SIG-M5 treated with dmso at 0.1 percent for 504 hours (cell line): ENCODE results near the gene TLK1.
A peak's percentile ranks its signal among the peaks of the same experiment; 100 is the strongest.

Source experiments
- DNase-seq: peaks from one replicate; lab custom pipeline; 2025; ENCODE audit not compliant: unreplicated experiment; lab: John Stamatoyannopoulos, UW

TLK1 gene

DNA sequence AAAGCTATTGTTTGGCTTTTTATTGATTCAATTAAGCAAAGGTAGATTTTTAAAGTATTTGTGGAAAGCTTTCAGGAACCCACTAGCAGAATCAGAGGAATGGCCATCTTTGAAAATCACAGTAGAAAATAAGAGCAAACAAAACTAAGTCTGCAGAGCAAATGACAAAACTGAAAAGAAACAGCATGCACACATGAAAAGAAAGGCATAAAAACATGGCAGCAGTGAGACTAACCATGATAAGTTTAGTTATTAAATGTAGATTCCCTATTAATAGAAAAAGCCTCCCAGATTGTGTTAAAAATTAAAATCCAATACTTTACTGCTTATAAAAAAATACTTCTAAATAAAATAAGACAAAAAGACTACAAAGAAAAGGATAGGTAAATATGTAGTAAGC is 9.1 kb upstream of the TLK1 start:
- no peak for DNase-seq

GRCh38 chr2:171169333-171169732 is 8.6 kb upstream of the TLK1 start:
- DNase-seq: no peak

DNA sequence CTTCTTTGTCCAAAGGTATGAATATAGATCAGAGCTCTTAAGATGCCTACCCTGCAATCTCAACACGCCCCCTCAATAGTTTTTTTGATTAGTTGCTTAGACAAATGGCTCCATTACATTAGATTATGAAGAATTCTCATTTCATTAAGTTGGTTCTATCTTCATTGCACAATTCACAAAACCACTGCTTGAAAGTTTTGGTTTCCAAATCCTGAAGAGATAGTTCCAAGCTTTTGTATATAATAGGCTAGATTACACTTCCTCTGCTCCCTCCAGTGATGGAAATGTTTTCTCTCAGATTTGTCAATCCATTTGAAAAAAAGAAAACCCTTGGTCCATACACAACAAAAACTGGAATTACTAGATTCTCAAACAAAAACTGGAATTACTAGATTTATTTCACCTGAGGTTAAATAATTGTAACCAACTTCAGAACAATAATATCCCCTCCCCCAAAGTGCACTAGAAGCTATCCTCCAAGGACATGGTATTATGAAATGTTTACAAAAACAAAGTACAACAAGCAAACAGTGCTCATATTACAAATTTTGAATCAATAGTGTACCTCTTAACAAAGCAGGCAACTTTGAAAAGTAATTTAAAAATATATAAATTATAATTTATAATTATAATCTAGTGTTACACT is 6.8 kb upstream of the TLK1 start:
- no peak for DNase-seq

DNA sequence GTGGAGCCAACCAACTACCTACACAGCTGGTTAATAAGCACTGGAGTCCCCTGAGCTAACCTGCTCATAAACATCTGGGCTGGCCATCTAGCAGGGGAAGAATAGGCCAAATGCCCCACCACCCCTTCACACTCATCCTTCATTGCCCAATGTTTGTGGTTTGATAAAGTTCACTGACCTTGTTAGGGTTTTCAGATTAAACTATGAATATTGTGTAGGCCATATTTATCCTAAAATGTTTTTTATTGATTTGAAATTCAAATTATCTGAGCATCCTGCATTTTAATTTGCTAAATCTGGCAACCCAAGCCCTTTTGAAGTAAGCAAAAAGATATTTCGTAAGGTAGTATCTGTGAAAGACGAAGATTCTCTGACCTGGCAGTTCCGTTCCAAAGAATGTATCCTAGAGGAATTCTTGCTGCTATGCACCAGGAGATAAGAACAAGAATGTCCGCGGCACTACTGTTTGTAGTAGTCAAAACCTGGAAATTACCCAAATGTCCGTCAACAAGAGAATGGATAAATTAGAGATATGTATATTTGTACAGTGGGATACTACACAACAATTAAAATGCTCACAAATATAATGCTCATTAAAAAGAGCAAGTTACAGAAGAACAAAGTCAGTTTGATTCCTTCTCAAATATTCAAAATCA is 5.8 kb upstream of the TLK1 start:
- no peak for DNase-seq

DNA sequence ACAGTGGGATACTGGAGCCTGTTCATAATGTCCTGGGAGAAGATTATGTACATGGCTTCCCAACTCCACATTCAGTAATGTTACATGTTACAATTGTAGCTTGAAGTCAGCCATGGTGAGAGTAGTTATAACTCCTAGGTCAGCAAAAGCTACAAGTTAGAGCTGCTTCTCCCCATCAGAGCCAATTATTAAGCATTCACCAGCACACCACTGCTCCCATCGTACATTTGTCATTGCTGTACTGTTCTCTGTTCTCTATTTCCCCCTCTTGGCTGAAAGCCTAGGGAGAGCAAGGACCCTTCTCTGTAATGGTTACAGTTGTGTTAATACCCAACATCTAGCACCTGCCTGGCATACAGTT is 5.3 kb upstream of the TLK1 start:
- DNase-seq: no peak

DNA sequence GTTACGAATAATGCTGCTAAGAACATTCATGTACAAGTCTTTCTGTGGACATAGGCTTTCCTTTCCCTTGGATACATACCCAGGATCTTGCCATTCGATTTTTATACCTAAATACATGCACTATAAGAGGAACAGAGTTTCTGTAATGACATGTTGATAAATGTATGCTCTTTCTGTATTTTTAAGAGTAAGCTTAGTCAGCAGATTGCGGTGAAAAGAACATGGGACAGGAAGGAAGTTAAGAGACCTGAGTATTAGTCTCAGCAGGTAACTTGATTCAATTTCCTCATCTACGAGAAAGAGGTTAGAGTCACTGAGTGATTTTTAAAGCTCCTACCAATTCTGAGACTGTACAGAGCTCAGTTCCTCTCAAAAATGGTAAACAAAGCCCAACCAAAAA is 2.6 kb upstream of the TLK1 start:
- no peak for DNase-seq

- peak; percentile 22 for DNase-seq
These were observed 2.0 kb upstream of the TLK1 start for GRCh38 chr2:171162522-171163197.

DNA sequence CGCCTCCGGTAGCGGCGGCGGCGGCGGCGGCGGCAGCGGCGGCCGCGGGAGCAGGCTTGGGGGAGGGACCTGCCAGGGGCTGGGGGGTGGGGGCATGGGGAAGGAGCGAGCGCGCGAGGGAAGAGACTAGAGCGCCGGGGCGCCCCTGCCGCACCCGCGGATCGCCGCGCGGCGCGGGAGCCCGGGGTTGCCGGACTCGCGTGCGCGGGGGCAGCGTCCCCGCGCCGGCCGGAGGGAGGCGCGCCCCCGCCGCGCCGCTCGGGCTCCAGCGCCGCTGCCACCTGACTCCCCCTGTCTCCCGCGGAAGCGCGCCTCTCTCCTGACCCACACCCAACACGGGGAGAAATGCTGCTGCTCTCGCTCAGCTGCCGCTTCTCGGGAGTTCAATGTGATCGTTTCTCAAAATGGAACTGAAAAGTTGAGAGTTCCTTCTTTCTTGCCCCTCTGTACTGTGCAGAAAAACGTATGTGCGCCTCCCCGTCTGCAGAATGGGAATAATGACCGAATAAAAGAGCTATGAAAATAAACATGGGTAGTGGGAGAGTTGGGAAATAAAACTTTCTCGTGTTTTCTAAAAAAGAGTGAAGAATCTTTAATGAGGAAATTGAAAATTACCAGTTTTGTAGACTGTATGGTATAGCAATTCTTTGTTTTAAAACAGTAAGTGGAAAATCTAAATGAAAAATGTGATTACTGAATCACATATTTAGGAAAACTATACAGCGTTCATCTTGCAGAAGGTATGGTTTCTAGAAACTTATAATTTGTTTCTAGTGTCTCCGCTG is 455 bp upstream of the TLK1 start:
- DNase-seq: peak; percentile 81

- DNase-seq: peak; percentile 73
These were observed 1.1 kb downstream of the TLK1 start for GRCh38 chr2:171159372-171160118.

DNA sequence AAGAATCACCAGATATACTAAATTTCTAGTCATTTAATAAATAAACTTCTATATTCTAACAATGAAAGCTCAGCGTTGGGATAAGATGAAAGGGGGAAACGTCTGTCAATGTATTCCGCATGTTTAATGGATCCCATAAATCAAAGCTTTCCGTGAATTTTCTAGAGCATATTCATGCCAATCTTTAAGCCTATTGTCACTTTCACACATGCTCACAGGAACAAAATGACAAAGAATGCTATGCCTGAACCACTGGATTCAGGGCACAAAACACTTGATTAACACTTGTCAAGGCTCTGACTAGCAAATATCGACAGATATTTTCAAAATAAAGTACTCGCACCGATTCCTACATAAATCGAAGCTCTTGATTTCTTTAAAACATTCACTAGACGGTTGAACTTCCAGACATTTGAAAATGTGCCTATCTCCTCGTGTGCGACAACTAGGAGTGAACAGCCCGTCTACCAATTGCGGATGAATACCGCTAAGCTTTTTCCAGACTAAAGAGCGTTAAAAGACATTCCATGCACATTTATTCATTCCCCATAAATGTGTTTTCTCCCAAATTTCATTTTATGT is 1.8 kb downstream of the TLK1 start:
- DNase-seq: no peak

DNA sequence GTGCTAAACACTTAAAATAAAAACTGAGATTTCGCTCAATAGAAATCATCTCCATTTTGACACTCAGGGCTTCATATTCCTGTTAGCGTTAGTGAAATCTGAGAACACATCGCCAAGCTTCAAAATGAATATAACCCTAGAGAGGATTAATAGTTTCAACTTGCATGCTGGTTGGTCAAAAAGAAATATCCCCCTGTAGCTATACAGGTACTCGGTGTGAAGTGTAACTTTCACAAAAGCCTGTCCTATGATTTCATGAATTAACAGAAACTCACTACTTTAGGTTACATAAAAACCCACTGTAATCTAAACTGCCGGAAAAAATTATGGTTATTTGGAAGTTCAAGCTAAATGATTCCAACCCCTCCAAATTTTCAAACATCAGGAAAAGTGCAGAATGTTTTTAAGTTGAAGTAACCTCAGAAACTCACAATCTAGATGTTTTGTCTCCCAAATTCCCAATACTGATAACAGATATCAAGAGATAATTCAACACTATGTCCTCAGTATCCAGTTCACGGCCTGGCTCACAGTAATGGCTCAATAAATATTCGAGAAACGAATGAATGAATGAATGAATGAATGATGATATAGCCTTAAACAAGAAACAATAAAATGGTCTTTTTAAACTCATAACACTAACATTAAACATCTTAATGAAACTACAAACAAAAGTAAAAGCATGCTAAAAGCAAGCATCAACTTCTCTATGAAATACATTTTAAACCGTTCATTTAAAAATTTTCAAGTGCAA is 2.5 kb downstream of the TLK1 start:
- DNase-seq: no peak

DNA sequence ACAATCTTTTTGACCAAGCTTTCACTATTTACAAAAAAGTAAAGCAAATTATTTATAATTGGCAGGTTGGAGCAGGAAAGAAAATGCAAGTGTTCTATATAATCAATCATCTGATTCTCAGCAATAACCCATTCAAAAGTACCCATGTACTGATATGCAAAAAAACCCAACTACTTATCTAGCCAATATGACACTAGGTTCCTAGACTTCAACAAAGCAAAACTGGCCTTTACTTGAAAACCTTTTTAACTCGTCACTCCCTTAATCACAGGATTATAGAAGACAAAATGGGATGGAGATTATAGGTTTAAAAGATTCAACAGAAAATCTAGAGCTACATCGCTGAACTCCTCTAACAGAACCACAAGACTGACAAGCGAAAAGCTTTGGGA is 3.6 kb downstream of the TLK1 start:
- no peak for DNase-seq

- DNase-seq: peak; percentile 47
These were observed 6.3 kb downstream of the TLK1 start for GRCh38 chr2:171154348-171154747.

GRCh38 chr2:171150694-171151285 is 9.9 kb downstream of the TLK1 start:
- no peak for DNase-seq

- no peak for DNase-seq
These were observed 10.6 kb downstream of the TLK1 start for GRCh38 chr2:171149986-171150693.

DNA sequence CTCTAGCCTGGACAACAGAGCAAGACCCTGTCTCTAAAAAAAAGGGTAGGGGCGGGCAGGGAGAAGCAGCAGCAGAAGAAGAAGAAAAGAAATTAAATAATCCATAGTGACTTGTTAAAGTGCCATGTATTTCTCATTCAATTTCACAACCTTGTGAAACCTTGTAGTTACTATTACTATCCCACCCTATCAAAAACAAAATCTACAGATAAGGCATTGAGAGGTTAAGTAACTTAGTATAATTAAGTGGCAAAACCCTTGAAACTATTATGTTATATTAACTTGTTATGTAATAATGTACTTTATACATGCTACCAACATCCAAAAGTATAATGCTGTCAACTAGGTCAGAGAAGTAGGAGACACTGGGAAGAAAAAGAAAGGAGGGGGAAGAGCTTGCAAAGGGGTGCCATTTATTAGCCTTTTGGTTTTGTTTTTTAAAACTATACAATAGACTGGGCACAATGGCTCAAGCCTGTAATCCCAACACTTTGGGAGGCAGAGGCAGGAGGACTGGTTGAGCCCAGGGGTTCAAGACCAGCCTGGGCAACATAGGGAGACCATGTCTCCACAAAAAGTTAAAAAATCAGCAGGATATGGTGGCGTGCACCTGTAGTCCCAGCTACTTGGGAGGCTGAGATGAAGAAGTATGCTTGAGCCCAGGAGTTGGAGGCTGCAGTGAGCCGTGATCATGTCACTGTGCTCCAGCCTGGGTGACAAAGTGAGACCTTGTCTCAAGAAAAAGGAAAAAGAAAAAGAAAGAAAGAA is 11.3 kb downstream of the TLK1 start:
- DNase-seq: no peak

- no peak for DNase-seq
These were observed 13.6 kb downstream of the TLK1 start for GRCh38 chr2:171147081-171147480.

GRCh38 chr2:171146633-171147032 is 14.1 kb downstream of the TLK1 start:
- peak; percentile 93 for DNase-seq
